Testis (tissue), 3 donors: ENCODE measurements around the gene DSP. TPM values are rescaled to one million over a fixed set of nuclear protein-coding genes. Genes with fewer than 3 reads are reported as not detected.

Experiments
- DNase-seq: peaks from one replicate; pipeline ENCODE4 v3.0.0-alpha.2; 2019
- H3K27ac ChIP-seq, 2 donors: fragments of 200-600 bp; sonication (generic); one replicate each; pipeline ENCODE4 v1.5.1; 2019
- H3K27me3 ChIP-seq: fragments of 200-600 bp; sonication (generic); one replicate; pipeline ENCODE4 v1.5.1; 2019
- H3K36me3 ChIP-seq: fragments of 200-600 bp; sonication (generic); one replicate; pipeline ENCODE4 v1.5.1; 2017; ENCODE audit warnings: low read depth; ENCODE audit errors: missing control alignments
- H3K4me1 ChIP-seq: fragments of 200-600 bp; sonication (generic); one replicate; pipeline ENCODE4 v1.5.1; 2019
- H3K4me3 ChIP-seq, 2 donors: fragments of 200-600 bp; sonication (generic); one replicate each; pipeline ENCODE4 v1.5.1; 2017 to 2019
- H3K9me3 ChIP-seq: fragments of 200-600 bp; sonication (generic); one replicate; pipeline ENCODE4 v1.5.1; 2017
- CTCF ChIP-seq, 3 experiments: fragments of 450-650 bp in 2 of 3; fragments of 200-600 bp in 1 of 3; sonication (generic) in 1 of 3; IDR thresholded peaks; one replicate each; pipeline ENCODE4 v1.5.1; 2016 to 2019; ENCODE audit warnings: antibody characterized with exemption in 3 of 3, mild to moderate bottlenecking in 2 of 3, moderate library complexity in 1 of 3
- POLR2A ChIP-seq: fragments of 450-650 bp; IDR thresholded peaks from one replicate; pipeline ENCODE4 v1.6.1; 2017; ENCODE audit warnings: antibody characterized with exemption, mild to moderate bottlenecking, moderate library complexity
- WGBS, 2 donors: methylation state at CpG; one replicate each; pipeline ENCODE4 v1.1.5; 2018; 5-methylcytosine and 5-hydroxymethylcytosine counted together
- intact Hi-C: fragments of 100-400 bp; cut with DNase I; formaldehyde crosslinking; loops from one replicate; pipeline ENCODE4 v1.15.1; 2023; ENCODE audit warnings: low total_unique reads
- polyA plus RNA-seq: library from polyadenylated mRNA; stranded (reverse); fragments of 350-450 nt; fragmentation: Illumina TruSeq; extraction: RNeasy Lipid Tissue Mini Kit (QIAGEN cat#74804); gene quantifications from one replicate; pipeline ENCODE4 v1.2.3, GENCODE V29; 2014; ENCODE audit warnings: low read depth, low replicate concordance; ENCODE audit not compliant: insufficient read depth
- total RNA-seq, 2 donors: library from RNA; depleted of rRNA; stranded (reverse); fragments of >200 nt; gene quantifications; one replicate each; pipeline ENCODE4 v1.2.3, GENCODE V29; 2016

DSP gene
- total and polyA plus RNA-seq, 3 donors from 2014 or later = 3.6 to 4.5 (median 4.1) TPM

- no peaks in the 10 kb centered on the region for H3K9me3 ChIP-seq
- no peaks in the 10 kb centered on the region for H3K27me3 ChIP-seq
- no peak overlapping the region for H3K4me3 ChIP-seq
- H3K27ac ChIP-seq = no peak overlapping the region
- H3K36me3 ChIP-seq = no peaks in the 10 kb centered on the region
- 88 to 92% methylated on average over 12 of the region's 12 CpGs for WGBS, 2 donors
- intact Hi-C loops = no loop called here
- H3K4me1 ChIP-seq = no peaks in the 10 kb centered on the region
- no peak for TF ChIP-seq CTCF (IDR thresholded peaks at IDR 0.05)
- no peak for DNase-seq
Measured at GRCh38 chr6:7556394-7557106, 15.1 kb downstream of the DSP start.

- no peak for TF ChIP-seq CTCF (IDR thresholded peaks at IDR 0.05)
- TF ChIP-seq POLR2A = no peak
- Histone ChIP-seq H3K4me3 (no peak overlapping the region), H3K27ac (no peak overlapping the region), H3K4me1 (no peaks in the 10 kb centered on the region), H3K9me3 (no peaks in the 10 kb centered on the region), H3K36me3 (no peaks in the 10 kb centered on the region), H3K27me3 (no peaks in the 10 kb centered on the region)
- intact Hi-C loops = no loop called here
- no peak for DNase-seq
- WGBS, 2 donors = 92 to 96% methylated on average over 2 of the region's 2 CpGs
Measured at GRCh38 chr6:7557652-7558051, 16.2 kb downstream of the DSP start.

- intact Hi-C loops = no loop called here
- H3K27ac ChIP-seq = no peak overlapping the region
- H3K27me3 ChIP-seq = no peaks in the 10 kb centered on the region
- no peaks in the 10 kb centered on the region for H3K36me3 ChIP-seq
- no peak for DNase-seq
- no peak for TF ChIP-seq CTCF (IDR thresholded peaks at IDR 0.05)
- no peak for TF ChIP-seq POLR2A
- 85 to 92% methylated on average over 4 of the region's 4 CpGs for WGBS, 2 donors
- H3K9me3 ChIP-seq = no peaks in the 10 kb centered on the region
- H3K4me3 ChIP-seq = no peak overlapping the region
- H3K4me1 ChIP-seq = no peaks in the 10 kb centered on the region
Measured at GRCh38 chr6:7558781-7559180, 17.3 kb downstream of the DSP start.

GRCh38 chr6:7559196-7559595, 17.7 kb downstream of the DSP start:
- intact Hi-C loops = no loop called here
- WGBS, 2 donors = 92 to 94% methylated on average over 6 of the region's 6 CpGs

More at GRCh38 chr6:7559196-7559595, 17.7 kb downstream of the DSP start:
- Histone ChIP-seq H3K4me3 (no peak overlapping the region), H3K27me3 (no peaks in the 10 kb centered on the region), H3K9me3 (no peaks in the 10 kb centered on the region), H3K27ac (no peak overlapping the region), H3K36me3 (no peaks in the 10 kb centered on the region), H3K4me1 (no peaks in the 10 kb centered on the region)
- TF ChIP-seq POLR2A = no peak
- no peak for TF ChIP-seq CTCF (IDR thresholded peaks at IDR 0.05)
- no peak for DNase-seq
